ENCODE data around the gene PGF. TPM values are rescaled to one million over a fixed set of nuclear protein-coding genes. Genes with fewer than 3 reads are reported as not detected.

Gene PGF
- total RNA-seq, 2 experiments from 2014 or later, result 0.10 TPM; not detected in 1

GRCh38 chr14:74952180-74952665 is 3.2 kb downstream of the PGF start:
- no peak overlapping the region for H3K27ac Mint-ChIP-seq
- POLR2A ChIA-PET, result interaction anchor here (0.6 kb wide), 1 partner anchor 17 kb away, joined by 4 read pairs; no protein-coding TSS in a partner anchor
- no peak for DNase-seq
- no peaks in the 10 kb centered on the region for H3K9me3 Mint-ChIP-seq
- H3K4me3 Mint-ChIP-seq, result no peak overlapping the region
- H3K4me1 Mint-ChIP-seq (ENCODE audit: low read depth), result no peaks in the 10 kb centered on the region
- intact Hi-C loops (cut with micrococcal nuclease), result no loop called here
- CTCF ChIA-PET, result interaction anchor here (0.9 to 1.2 kb wide), 3 partner anchors 10 to 142 kb away, joined by 3 to 5 read pairs (median 4); no protein-coding TSS in a partner anchor
- H3K27me3 Mint-ChIP-seq, result peaks cover 6% of the 10 kb centered on the region
- H3K36me3 Mint-ChIP-seq, result no peaks in the 10 kb centered on the region

- Mint-ChIP-seq H3K27me3 (peaks cover 6% of the 10 kb centered on the region), H3K36me3 (no peaks in the 10 kb centered on the region)
Observed at GRCh38 chr14:74951443-74952179, 3.8 kb downstream of the PGF start.

DNA sequence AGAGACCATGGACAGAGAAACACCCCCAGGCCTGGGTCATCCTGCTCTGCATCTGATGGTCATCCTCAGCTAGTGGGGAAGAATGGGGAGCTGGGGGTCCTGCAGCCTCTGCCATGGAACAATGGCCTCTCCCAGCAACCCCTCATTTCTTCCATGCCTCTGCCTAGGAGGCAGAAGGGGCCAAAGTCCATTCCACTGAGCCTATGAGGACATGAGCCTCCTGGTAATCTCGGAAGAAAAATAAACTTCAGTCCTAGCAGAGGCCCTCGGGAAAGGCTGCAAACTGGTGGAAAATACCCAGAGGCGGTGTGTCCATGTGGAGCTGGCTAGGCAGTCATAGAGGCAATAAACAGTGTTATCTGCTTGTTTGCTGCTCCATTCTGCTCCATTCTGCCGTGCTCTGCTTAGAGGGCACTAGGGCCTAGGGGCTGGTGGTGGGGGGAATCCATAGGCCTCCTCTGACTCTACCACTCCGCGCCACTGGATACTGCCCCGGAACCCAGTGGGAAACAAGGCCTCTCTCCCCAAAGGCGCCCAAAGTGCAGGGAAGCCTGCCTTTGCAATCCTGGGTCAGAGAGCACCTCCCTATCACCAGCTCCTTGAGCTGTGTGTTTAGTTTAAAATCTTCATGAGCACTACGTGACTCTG is 4.5 kb downstream of the PGF start:
- intact Hi-C loops (cut with micrococcal nuclease), result no loop called here
- ChIA-PET POLR2A (no interaction called here), CTCF (interaction anchor here (0.9 kb wide), 1 partner anchor 137 kb away, joined by 3 read pairs; no protein-coding TSS in a partner anchor)
- Mint-ChIP-seq H3K27me3 (peaks cover under 1% of the 10 kb centered on the region), H3K36me3 (no peaks in the 10 kb centered on the region), H3K9me3 (no peaks in the 10 kb centered on the region), H3K4me3 (no peak overlapping the region), H3K27ac (no peak overlapping the region), H3K4me1 (ENCODE audit: low read depth) (peaks cover 5% of the 10 kb centered on the region)
- DNase-seq, result no peak

More at GRCh38 chr14:74951443-74952179, 3.8 kb downstream of the PGF start:
- no peaks in the 10 kb centered on the region for H3K9me3 Mint-ChIP-seq
- no peak for DNase-seq
- peaks cover under 1% of the 10 kb centered on the region for H3K4me1 Mint-ChIP-seq (ENCODE audit: low read depth)
- intact Hi-C loops (cut with micrococcal nuclease), result no loop called here
- CTCF ChIA-PET, result interaction anchor here (0.9 to 1.2 kb wide), 4 partner anchors 9 to 142 kb away, joined by 3 to 5 read pairs (median 4); no protein-coding TSS in a partner anchor
- no peak overlapping the region for H3K27ac Mint-ChIP-seq
- POLR2A ChIA-PET, result no interaction called here
- no peak overlapping the region for H3K4me3 Mint-ChIP-seq

DNA sequence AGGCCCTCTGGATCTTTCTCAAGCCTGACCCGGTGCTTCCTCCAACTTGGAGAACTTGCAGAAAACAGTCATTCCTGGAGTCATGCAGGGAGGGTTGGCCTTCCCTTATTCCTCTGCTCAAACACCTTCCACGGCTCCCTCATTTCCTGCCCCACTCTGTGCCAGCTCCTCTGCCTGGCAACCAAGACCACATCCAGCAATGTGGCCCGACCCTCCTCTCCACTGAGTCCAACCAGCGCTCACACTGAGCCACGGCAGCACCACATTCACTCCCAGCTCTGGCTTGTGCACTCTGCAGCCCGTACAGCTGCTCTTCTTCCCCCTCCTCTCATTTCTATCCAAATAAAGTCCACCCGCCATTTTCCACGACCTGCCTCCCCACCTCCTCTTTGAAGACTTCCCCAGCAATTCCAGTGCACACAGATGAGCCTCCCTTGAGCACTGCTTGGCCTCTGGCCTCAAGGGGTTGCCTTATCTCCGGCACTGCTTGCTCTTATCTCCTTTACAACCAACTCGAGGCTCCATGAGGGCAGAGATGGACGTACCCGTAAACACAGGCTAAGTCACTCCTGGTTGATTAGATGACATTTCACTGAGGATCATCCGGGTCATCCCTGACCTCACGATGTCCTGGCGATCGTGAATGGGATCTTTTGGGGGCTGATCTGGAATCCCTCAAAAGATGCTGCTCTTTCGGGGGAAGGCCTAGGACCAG is 5.4 kb downstream of the PGF start:
- ChIA-PET POLR2A (no interaction called here), CTCF (interaction anchor here (0.8 to 1.6 kb wide), 2 partner anchors 134 to 138 kb away, joined by 3 to 5 read pairs; no protein-coding TSS in a partner anchor)
- intact Hi-C loops (cut with micrococcal nuclease), result loop anchor here (5.0 kb wide), 2 partner anchors 52 to 352 kb away; partner anchors contain the start of gene EIF2B2
- Mint-ChIP-seq H3K4me3 (no peak overlapping the region), H3K27ac (no peak overlapping the region), H3K36me3 (no peaks in the 10 kb centered on the region), H3K4me1 (ENCODE audit: low read depth) (peaks cover 5% of the 10 kb centered on the region), H3K9me3 (no peaks in the 10 kb centered on the region), H3K27me3 (no peaks in the 10 kb centered on the region)
- DNase-seq, result no peak

GRCh38 chr14:74949191-74949601 is 6.2 kb downstream of the PGF start:
- H3K36me3 Mint-ChIP-seq, result no peaks in the 10 kb centered on the region
- H3K27me3 Mint-ChIP-seq, result no peaks in the 10 kb centered on the region
- no peaks in the 10 kb centered on the region for H3K9me3 Mint-ChIP-seq
- peaks cover 5% of the 10 kb centered on the region for H3K4me1 Mint-ChIP-seq (ENCODE audit: low read depth)
- no peak for DNase-seq
- intact Hi-C loops (cut with micrococcal nuclease), result loop anchor here (5.0 kb wide), 2 partner anchors 53 to 353 kb away; partner anchors contain the start of gene EIF2B2
- ChIA-PET POLR2A (no interaction called here), CTCF (interaction anchor here (0.8 to 1.6 kb wide), 2 partner anchors 135 to 139 kb away, joined by 3 to 5 read pairs; no protein-coding TSS in a partner anchor)
- no peak overlapping the region for H3K4me3 Mint-ChIP-seq
- no peak overlapping the region for H3K27ac Mint-ChIP-seq

- Mint-ChIP-seq H3K27me3 (no peaks in the 10 kb centered on the region), H3K4me3 (no peak overlapping the region), H3K36me3 (no peaks in the 10 kb centered on the region), H3K9me3 (no peaks in the 10 kb centered on the region), H3K4me1 (ENCODE audit: low read depth) (peaks cover 5% of the 10 kb centered on the region), H3K27ac (no peak overlapping the region)
- no peak for DNase-seq
- POLR2A ChIA-PET, result no interaction called here
- CTCF ChIA-PET, result interaction anchor here (0.8 to 4.9 kb wide), 6 partner anchors 14 to 140 kb away, joined by 3 to 71 read pairs (median 13); partner anchors contain the start of gene ACYP1
- intact Hi-C loops (cut with micrococcal nuclease), result loop anchor here (5.0 kb wide), 2 partner anchors 54 to 354 kb away; partner anchors contain the start of gene EIF2B2
Observed at GRCh38 chr14:74948228-74949175, 6.9 kb downstream of the PGF start.

DNA sequence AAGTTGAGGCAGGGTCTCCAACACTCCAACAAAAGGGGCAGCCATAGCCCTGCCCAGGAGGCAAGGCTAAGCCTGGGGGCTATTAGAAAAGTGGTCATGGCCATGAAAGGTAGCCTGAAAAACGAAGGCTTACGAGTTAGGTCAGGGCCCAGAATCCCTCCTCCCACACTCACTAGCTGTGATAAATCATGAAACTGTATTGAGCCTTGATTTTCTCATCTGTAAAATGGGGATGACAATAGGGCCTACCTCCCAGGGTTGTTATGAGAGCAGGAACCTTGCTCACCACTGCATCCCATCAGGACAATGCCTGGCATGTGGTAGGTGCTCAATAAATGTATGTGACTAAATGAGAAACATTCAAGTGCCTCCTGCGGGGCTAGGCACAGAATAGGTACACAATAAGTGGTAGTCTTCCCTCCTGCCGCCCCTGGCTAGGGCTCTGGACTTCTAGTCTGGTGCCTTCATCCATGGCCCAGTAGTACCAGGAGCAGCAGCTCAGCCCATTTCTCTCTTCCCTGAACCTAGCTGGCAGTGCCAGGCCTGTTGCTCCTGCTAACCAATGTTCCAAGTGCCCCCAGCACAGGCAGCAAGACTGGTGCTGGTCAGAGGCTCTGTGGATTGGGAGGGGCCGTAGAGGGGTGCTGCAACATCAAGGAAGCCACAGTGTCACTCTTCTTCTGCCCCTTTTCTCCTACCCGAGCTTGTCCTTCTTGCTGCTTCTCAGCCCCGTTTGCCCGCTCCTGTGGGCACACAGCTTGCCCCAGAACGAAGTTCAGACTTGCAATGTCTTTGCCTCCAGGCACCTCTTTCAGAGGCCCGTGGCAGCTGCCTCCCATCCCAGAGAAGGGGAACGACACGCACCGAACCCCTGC is 7.8 kb downstream of the PGF start:
- CTCF ChIA-PET, result interaction anchor here (0.5 to 4.9 kb wide), 12 partner anchors 12 to 140 kb away, joined by 3 to 71 read pairs (median 4); partner anchors contain the start of gene ACYP1
- peaks cover 11% of the 10 kb centered on the region for H3K4me1 Mint-ChIP-seq (ENCODE audit: low read depth)
- H3K27ac Mint-ChIP-seq, result no peak overlapping the region
- DNase-seq, result no peak
- H3K9me3 Mint-ChIP-seq, result no peaks in the 10 kb centered on the region
- no peak overlapping the region for H3K4me3 Mint-ChIP-seq
- H3K36me3 Mint-ChIP-seq, result no peaks in the 10 kb centered on the region
- no peaks in the 10 kb centered on the region for H3K27me3 Mint-ChIP-seq
- intact Hi-C loops (cut with micrococcal nuclease), result loop anchor here (5.0 kb wide), 2 partner anchors 55 to 355 kb away; partner anchors contain the start of gene EIF2B2
- POLR2A ChIA-PET, result no interaction called here

- Mint-ChIP-seq H3K4me3 (no peak overlapping the region), H3K4me1 (ENCODE audit: low read depth) (peaks cover 19% of the 10 kb centered on the region), H3K36me3 (no peaks in the 10 kb centered on the region), H3K27ac (no peak overlapping the region), H3K27me3 (no peaks in the 10 kb centered on the region), H3K9me3 (no peaks in the 10 kb centered on the region)
- ChIA-PET POLR2A (no interaction called here), CTCF (interaction anchor here (0.5 to 4.9 kb wide), 25 partner anchors 8 to 356 kb away, joined by 3 to 71 read pairs (median 4); partner anchors contain the start of genes ACYP1, NEK9, PGF and RPS6KL1)
- no peak for DNase-seq
- intact Hi-C loops (cut with micrococcal nuclease), result loop anchor here (5.0 kb wide), 2 partner anchors 56 to 356 kb away; partner anchors contain the start of gene EIF2B2
Observed at GRCh38 chr14:74946659-74947281, 8.6 kb downstream of the PGF start.

DNA sequence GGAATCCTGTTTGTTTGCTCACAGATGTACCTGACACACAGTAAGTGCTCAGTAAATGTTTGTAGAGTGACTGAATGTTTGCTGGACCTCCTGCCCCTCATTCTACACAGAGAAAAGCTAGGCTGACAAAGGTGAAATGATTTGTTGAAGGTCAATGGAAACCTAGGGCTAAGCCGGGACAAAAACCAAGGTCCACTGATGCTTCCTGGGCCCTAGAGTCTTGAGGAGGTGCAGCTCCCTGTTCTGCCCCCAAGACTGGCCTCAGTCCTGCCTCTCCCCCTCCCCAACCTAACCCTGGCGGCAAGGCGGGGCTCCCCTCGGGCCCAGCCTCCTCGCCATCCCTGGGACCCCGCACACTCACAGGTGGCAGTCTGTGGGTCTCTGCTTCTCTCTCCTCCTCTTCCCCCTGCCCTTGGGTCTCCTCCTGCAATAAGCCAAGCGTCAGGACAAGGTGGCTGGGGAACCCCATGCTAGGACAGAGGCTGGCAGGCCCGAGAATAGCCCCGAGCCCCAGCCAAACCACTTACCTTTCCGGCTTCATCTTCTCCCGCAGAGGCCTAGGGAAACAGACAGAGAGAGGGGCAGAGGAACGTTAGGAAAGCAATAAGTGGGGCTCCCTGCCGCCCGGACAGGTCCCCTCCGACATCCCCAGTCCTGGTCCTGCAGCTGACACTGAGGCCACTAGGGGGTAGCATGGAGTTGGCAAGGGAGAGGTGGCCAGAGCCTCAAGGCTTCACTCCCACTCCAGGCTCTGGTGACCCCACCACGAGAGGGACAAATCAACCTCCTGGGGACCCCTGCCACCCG is 9.3 kb downstream of the PGF start:
- H3K4me3 Mint-ChIP-seq, result no peak overlapping the region
- peaks cover 25% of the 10 kb centered on the region for H3K4me1 Mint-ChIP-seq (ENCODE audit: low read depth)
- no peaks in the 10 kb centered on the region for H3K36me3 Mint-ChIP-seq
- no peak overlapping the region for H3K27ac Mint-ChIP-seq
- no peaks in the 10 kb centered on the region for H3K9me3 Mint-ChIP-seq
- peak; percentile 84 for DNase-seq
- H3K27me3 Mint-ChIP-seq, result no peaks in the 10 kb centered on the region
- ChIA-PET POLR2A (no interaction called here), CTCF (interaction anchor here (0.5 to 4.9 kb wide), 38 partner anchors 8 to 420 kb away, joined by 3 to 71 read pairs (median 4); partner anchors contain the start of genes ACYP1, MLH3, NEK9 and PGF)
- intact Hi-C loops (cut with micrococcal nuclease), result loop anchor here (1.0 to 5.0 kb wide), 3 partner anchors 56 to 356 kb away; partner anchors contain the start of gene EIF2B2

All from activated CD4-positive, alpha-beta memory T cell treated with anti-CD3 and anti-CD28 coated beads for 36 hours (primary cell).